A673 (cell line): ENCODE measurements around the gene ZNF441.

Experiments used
- EZH2 ChIP-seq: fragments of 200-600 bp; sonication (generic); IDR thresholded peaks from 2 replicates; pipeline ENCODE4 v1.6.1; 2017; ENCODE audit warnings: borderline replicate concordance, low read depth, mild to moderate bottlenecking, mixed read lengths, antibody characterized with exemption, low read length; ENCODE audit not compliant: poor library complexity, severe bottlenecking
- TF ChIP-seq, protein P1 (sequence below): fragments of 300-800, 200-600 bp; sonication (generic); conservative IDR thresholded peaks from 2 replicates; pipeline ENCODE4 v1.5.1; 2017; ENCODE audit warnings: low read depth, mild to moderate bottlenecking, antibody characterized with exemption, low read length, moderate library complexity, mixed read lengths

GRCh38 chr19:11798391-11799330 lies 31.9 kb downstream of the ZNF441 start, which contains the start of gene ZNF491:
- TF ChIP-seq, protein P1, sequence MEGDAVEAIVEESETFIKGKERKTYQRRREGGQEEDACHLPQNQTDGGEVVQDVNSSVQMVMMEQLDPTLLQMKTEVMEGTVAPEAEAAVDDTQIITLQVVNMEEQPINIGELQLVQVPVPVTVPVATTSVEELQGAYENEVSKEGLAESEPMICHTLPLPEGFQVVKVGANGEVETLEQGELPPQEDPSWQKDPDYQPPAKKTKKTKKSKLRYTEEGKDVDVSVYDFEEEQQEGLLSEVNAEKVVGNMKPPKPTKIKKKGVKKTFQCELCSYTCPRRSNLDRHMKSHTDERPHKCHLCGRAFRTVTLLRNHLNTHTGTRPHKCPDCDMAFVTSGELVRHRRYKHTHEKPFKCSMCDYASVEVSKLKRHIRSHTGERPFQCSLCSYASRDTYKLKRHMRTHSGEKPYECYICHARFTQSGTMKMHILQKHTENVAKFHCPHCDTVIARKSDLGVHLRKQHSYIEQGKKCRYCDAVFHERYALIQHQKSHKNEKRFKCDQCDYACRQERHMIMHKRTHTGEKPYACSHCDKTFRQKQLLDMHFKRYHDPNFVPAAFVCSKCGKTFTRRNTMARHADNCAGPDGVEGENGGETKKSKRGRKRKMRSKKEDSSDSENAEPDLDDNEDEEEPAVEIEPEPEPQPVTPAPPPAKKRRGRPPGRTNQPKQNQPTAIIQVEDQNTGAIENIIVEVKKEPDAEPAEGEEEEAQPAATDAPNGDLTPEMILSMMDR = no peak
- TF ChIP-seq EZH2 = no peak
